Loucy (cell line): ENCODE measurements around the gene PEAR1.

Source experiments
- H2AFZ ChIP-seq: fragments of 200-600 bp; sonication (generic); 2 replicates; pipeline ENCODE4 v1.6.0; 2016; ENCODE audit warnings: antibody characterized with exemption, mild to moderate bottlenecking, low read length, moderate library complexity
- H3F3A ChIP-seq: fragments of 200-600 bp; 2 replicates; pipeline ENCODE4 v1.6.0; 2016; ENCODE audit warnings: antibody characterized with exemption, low read depth, mild to moderate bottlenecking
- H3K27me3 ChIP-seq: fragments of 200-600 bp; sonication (generic); 2 replicates; pipeline ENCODE4 v1.6.1; 2014; ENCODE audit warnings: low read length, mild to moderate bottlenecking; ENCODE audit not compliant: insufficient read depth, poor library complexity, severe bottlenecking
- H3K36me3 ChIP-seq: fragments of 200-600 bp; sonication (generic); 2 replicates; pipeline ENCODE4 v1.6.1; 2016; ENCODE audit warnings: low read length; ENCODE audit not compliant: insufficient read depth
- H3K4me1 ChIP-seq: fragments of 200-600 bp; sonication (generic); 2 replicates; pipeline ENCODE4 v1.5.1; 2014; ENCODE audit warnings: low read length, mild to moderate bottlenecking; ENCODE audit not compliant: insufficient read depth, poor library complexity, severe bottlenecking
- H3K4me2 ChIP-seq: fragments of 200-600 bp; sonication (generic); 2 replicates; pipeline ENCODE4 v1.6.0; 2014; ENCODE audit warnings: antibody characterized with exemption, low read length, low read depth, mild to moderate bottlenecking; ENCODE audit not compliant: poor library complexity, severe bottlenecking
- H3K4me3 ChIP-seq: fragments of 200-600 bp; sonication (generic); 2 replicates; pipeline ENCODE4 v1.5.1; 2014; ENCODE audit warnings: low read length, mild to moderate bottlenecking, mixed read lengths; ENCODE audit not compliant: poor library complexity, severe bottlenecking
- H3K79me2 ChIP-seq: fragments of 200-600 bp; sonication (generic); 2 replicates; pipeline ENCODE4 v1.6.1; 2014; ENCODE audit warnings: low read length; ENCODE audit not compliant: insufficient read depth
- H3K9ac ChIP-seq: fragments of 200-600 bp; sonication (generic); 2 replicates; pipeline ENCODE4 v1.6.0; 2014; ENCODE audit warnings: mild to moderate bottlenecking, low read depth, low read length, moderate library complexity; ENCODE audit not compliant: poor library complexity, severe bottlenecking
- H3K9me2 ChIP-seq: fragments of 200-600 bp; sonication (generic); replicated peaks from 2 replicates; pipeline ENCODE4 v1.6.1; 2016; ENCODE audit warnings: low read depth, low read length, mixed read lengths
- H3K9me3 ChIP-seq: fragments of 200-600 bp; sonication (generic); 2 replicates; pipeline ENCODE4 v1.6.1; 2014; ENCODE audit warnings: mild to moderate bottlenecking, antibody characterized with exemption, low read length, low read depth; ENCODE audit not compliant: insufficient read depth
- H4K20me1 ChIP-seq: fragments of 200-600 bp; sonication (generic); 2 replicates; pipeline ENCODE4 v1.6.0; 2014; ENCODE audit warnings: antibody characterized with exemption, low read length, mild to moderate bottlenecking; ENCODE audit not compliant: insufficient read depth, poor library complexity, severe bottlenecking
- CTCF ChIP-seq: fragments of 200-600 bp; sonication (generic); conservative IDR thresholded peaks from 2 replicates; pipeline ENCODE4 v1.5.1; 2014; ENCODE audit warnings: mild to moderate bottlenecking, antibody characterized with exemption, low read length
- EZH2phosphoT487 ChIP-seq: fragments of 200-600 bp; IDR thresholded peaks from 2 replicates; pipeline ENCODE4 v1.6.1; 2018; ENCODE audit warnings: antibody characterized with exemption, mild to moderate bottlenecking, moderate library complexity, borderline replicate concordance

PEAR1 gene

GRCh38 chr1:156963621-156964020 is 70.1 kb downstream of the PEAR1 start:
- H3F3A ChIP-seq = no peaks in the 10 kb centered on the region
- no peaks in the 10 kb centered on the region for H3K9me3 ChIP-seq
- H4K20me1 ChIP-seq = no peaks in the 10 kb centered on the region
- H3K4me2 ChIP-seq = peak overlapping the region; percentile 68
- no peak overlapping the region for H3K9ac ChIP-seq
- TF ChIP-seq CTCF (no peak), EZH2phosphoT487 (no peak)
- H3K27me3 ChIP-seq = no peaks in the 10 kb centered on the region
- H3K4me1 ChIP-seq = peaks cover 25% of the 10 kb centered on the region
- H3K4me3 ChIP-seq = peak overlapping the region; percentile 62
- H3K36me3 ChIP-seq = no peaks in the 10 kb centered on the region
- peak overlapping the region; percentile 89 for H2AFZ ChIP-seq
- no peaks in the 10 kb centered on the region for H3K9me2 ChIP-seq
- no peaks in the 10 kb centered on the region for H3K79me2 ChIP-seq

DNA sequence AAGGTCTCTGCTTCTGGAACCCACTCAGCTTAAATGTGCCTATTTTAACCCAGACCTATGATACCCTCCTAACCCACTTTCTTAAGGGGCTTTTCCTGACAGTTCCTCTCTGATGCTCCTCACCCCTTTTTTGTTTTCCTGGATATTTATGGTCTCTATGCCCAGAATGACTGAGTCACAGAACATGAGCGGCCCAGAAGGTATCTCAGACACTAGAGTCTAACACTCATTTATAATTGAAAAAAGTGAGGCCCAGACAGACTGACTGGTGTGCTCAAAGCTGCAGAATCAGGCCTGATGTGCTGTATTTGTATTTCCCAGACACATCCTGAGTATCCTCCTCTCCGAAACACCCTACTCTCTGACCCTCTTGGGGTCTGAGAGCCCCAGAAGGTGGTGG is 70.9 kb downstream of the PEAR1 start:
- TF ChIP-seq CTCF (no peak), EZH2phosphoT487 (no peak)
- no peak overlapping the region for H3K4me3 ChIP-seq
- H3K9me2 ChIP-seq = no peaks in the 10 kb centered on the region
- H2AFZ ChIP-seq = no peak overlapping the region
- H3K27me3 ChIP-seq = no peaks in the 10 kb centered on the region
- no peaks in the 10 kb centered on the region for H3K36me3 ChIP-seq
- H3K9ac ChIP-seq = no peak overlapping the region
- no peaks in the 10 kb centered on the region for H3F3A ChIP-seq
- H3K79me2 ChIP-seq = no peaks in the 10 kb centered on the region
- no peaks in the 10 kb centered on the region for H4K20me1 ChIP-seq
- H3K4me1 ChIP-seq = peaks cover 17% of the 10 kb centered on the region
- no peak overlapping the region for H3K4me2 ChIP-seq
- H3K9me3 ChIP-seq = no peaks in the 10 kb centered on the region
